Prostate gland (tissue), 2 donors: Measurements from ENCODE around the gene C22orf23.

Experiments used
- POLR2A ChIP-seq: fragments of 450-650 bp; IDR thresholded peaks from one replicate; pipeline ENCODE4 v1.6.1; 2016; ENCODE audit warnings: antibody characterized with exemption, mild to moderate bottlenecking
- POLR2AphosphoS5 ChIP-seq: sonication (generic); formaldehyde crosslinking; IDR thresholded peaks from one replicate; pipeline ENCODE4 v1.6.1; 2017; ENCODE audit warnings: antibody characterized with exemption
- TF ChIP-seq, protein P1 (sequence below), 4 experiments: fragments of 200-600 bp in 2 of 4; fragments of 450-650 bp in 2 of 4; sonication (generic) in 2 of 4; IDR thresholded peaks; 1 replicate in 3 of 4; 2 replicates in 1 of 4; pipeline ENCODE4 v1.5.1; 2016 to 2019; ENCODE audit warnings: antibody characterized with exemption in 4 of 4, mild to moderate bottlenecking in 2 of 4, moderate library complexity in 2 of 4

DNA sequence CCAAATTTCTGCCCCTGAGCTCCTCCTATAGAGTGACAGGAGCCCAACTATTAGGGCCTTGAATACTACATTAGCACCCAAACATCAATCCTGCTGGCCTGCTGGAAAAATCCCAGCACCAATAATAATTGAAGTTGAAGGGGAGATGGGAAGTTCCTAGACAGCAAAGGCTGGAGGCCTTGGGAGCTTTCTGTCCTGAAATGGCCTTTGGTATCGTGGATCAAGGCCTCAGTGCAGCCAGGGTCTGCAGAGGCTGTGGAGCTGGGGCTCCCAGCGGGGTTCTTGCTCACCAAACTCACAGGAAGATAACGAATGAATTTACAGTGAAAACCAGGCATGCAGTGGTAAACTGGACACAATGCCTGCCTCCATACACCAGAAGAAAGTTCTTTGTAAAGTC is 56.5 kb downstream of the C22orf23 start:
- TF ChIP-seq, protein P1, sequence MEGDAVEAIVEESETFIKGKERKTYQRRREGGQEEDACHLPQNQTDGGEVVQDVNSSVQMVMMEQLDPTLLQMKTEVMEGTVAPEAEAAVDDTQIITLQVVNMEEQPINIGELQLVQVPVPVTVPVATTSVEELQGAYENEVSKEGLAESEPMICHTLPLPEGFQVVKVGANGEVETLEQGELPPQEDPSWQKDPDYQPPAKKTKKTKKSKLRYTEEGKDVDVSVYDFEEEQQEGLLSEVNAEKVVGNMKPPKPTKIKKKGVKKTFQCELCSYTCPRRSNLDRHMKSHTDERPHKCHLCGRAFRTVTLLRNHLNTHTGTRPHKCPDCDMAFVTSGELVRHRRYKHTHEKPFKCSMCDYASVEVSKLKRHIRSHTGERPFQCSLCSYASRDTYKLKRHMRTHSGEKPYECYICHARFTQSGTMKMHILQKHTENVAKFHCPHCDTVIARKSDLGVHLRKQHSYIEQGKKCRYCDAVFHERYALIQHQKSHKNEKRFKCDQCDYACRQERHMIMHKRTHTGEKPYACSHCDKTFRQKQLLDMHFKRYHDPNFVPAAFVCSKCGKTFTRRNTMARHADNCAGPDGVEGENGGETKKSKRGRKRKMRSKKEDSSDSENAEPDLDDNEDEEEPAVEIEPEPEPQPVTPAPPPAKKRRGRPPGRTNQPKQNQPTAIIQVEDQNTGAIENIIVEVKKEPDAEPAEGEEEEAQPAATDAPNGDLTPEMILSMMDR (IDR thresholded peaks at IDR 0.05): no peak
- TF ChIP-seq POLR2A (no peak), POLR2AphosphoS5 (no peak)
